NCI-H226 (cell line): ENCODE measurements around the gene PRRC2A.
"Not testable (repeated sequence)": the region's sequence is repeated elsewhere in the genome, so short reads cannot be mapped to it uniquely, and the experiment has no call there.

ENCODE experiments used
- DNase-seq: peaks from one replicate; pipeline ENCODE4 v3.0.0-alpha.2; 2015

The PRRC2A gene

DNA sequence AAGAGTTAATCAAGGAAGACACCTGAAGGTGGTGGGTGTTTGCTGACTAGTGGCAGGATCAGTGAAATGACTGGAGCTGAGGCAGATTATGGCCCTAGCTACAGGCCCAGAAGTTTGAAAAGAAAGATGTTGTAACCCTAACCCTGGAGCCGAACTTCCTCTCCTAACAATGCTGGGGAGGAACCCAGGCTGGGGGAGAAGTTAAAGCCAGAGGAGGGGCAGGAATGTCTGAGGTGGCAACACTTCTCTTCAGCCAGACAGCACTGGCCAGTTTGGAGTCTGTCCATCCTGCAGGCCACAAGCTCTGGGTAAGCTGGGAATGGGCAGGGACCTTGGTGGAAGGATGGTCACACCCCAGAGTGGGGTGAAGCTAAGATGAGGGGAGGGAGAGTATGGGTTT is 34.5 kb upstream of the PRRC2A start, which contains the start of gene LST1:
Gene LST1, plus strand, starts transcription at position 270 of the 400 bp plus-strand sequence. CDS start 1,023 bp downstream, outside the sequence.
- DNase-seq = peak; percentile 26

DNA sequence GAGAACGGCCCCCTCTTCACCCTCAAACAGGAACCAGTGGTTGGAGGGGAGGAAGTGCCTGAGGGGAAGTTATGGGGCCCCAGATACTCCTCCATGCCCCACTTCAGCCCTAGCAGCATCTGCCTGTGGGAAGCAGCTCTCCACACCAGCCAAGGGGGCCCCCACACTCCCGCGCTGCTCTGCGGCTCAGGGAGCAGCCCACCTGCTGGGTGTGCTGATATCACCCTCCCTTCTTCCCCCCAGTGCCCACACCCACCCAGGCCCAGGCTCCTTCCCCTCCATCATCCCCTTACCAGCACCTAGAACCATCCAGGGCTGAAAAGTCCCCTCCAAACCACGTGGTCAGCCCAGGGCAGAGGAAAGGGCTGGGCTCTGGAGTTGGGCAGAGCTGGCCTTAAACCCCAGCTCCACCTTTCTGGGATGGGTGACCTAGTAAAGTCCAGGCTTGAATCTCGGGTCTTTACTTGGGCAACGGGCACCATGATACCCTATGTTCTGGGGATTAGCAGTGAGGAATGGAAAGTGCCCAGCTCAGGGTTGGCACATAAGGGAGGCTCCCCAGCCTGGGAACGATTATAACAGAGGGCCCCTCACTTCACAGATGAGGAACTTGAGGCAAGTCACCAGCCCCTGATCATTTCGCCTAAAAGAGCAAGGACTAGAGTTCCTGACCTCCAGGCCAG is 33.8 kb upstream of the PRRC2A start:
- DNase-seq = no peak

DNA sequence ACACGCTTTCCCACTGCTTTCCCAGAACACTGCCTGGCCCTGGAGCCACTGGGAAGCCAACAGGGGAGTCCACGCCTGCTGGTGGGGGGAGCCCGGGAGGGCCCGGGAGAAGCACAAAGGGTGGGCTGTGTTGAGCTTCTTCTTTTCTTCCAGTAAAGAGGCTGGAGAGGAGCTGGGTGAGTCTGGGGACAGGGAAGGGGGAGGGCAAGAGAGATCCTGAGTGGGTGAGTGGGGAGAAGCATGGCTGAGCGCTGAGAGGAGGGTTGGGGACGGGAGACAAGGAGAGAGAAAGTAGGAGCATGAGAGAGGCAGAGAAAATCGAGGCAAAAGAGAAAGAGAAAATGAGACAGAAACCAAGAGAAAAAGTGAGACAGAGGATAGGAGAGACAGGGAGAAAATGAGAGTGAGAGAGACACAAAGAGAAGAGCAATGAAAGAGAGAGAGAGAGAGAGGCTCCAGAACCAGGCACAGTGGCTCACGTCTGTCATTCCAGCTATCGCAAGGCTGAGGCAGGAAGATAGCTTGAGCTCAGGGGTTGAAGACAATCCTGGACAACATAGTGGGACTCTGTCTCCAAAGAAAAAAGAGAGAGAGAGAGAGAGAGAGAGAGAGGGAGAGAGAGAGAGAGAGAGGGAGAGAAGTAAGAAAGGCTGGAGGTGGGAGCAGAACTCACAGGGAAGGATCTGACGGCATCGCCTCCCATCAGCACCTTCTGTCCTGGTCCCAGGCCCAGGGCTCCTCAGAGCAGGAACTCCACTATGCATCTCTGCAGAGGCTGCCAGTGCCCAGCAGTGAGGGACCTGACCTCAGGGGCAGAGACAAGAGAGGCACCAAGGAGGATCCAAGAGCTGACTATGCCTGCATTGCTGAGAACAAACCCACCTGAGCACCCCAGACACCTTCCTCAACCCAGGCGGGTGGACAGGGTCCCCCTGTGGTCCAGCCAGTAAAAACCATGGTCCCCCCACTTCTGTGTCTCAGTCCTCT is 32.4 kb upstream of the PRRC2A start:
- DNase-seq = no peak

DNA sequence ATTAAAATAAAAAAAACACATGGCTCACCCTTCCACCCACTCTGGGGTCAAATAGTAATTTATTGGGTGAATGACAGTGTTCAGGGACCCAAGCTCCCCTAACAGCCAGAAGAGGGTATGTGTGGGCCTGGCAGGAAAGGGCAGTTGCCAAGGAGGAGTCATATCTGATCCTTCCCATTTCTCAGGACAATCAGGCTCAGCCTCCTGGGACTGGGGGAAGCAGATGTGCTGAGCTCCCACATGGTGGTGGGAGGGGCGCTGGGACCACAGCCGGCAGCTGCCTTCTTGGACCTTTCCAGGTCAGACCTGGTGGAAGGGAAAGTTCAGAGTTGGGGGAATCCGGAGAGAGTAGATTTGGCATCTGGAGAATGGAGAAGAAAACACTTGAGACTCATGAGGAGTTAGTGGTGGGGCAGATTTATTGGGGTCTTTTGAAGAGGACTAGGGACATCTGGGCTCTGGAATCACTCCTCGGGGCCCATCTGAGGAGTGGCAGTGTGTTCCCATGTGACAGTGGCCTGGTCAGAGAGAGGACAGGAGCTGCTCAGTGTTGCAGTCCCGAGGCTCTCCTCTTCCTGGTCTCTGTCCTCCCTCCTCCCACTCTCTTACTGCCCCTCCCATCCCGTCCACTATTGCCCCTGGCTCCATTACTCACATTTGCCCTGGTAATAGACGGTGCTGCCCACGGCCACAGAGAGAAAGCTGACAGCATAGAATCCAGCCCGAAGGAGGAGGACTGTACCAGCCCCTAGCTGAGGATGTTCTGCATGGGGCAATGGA is 31.5 kb upstream of the PRRC2A start:
- DNase-seq = no peak

DNA sequence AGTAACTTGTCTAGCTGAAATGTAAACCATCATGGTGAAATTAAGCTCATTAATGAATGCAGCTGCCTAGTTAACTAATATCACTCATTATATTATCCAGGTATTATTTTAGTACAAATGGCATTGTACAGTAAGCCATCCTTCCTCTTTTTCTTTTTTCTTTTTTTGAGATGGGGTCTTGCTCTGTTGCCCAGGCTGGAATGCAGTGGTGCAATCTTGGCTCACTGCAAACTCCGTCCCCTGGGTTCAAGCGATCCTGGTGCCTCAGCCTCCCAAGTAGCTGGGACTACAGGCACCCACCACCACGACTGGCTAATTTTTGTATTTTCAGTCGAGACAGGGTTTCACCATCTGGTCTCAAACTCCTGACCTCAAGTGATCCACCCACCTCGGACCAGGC is 29.8 kb upstream of the PRRC2A start:
- not testable (repeated sequence) for DNase-seq

DNA sequence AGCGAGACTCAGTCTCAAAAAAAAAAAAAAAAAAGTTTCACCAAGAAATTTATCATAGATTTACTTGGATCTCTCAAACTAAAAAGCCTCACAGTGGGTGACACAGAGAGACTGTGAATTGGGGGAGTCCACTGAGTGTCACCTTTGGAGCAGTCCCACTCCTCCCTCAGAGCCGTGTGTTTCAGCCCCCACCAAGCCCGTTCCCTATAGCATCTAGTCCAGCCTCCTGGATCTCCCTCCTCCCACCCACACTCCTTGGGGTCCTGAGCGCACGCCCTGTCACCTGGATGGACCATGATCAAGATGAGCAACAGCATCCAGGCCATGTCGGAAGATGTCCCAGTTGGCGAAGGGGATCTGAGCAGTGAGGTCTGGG is 28.1 kb upstream of the PRRC2A start:
- DNase-seq = no peak

DNA sequence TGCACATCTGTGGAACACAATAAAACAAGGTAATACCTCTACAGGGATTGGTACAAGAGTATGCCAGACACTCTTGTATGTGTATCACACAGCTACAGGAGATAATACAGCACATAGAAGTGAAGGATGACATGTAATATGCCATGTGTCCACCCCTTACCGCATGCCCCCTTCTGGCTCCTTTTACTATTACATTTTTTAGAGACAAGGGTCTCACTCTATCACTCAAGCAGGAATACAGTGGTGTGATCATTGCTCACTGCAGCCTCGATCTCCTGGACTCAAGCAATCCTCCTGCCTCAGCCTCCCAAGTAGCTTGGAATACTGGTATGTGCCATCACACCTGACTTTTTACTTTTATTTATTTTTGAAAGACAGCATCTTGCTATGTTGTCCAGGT is 23.5 kb upstream of the PRRC2A start:
- DNase-seq = no peak

- no peak for DNase-seq
These were observed 13.2 kb upstream of the PRRC2A start for GRCh38 chr6:31607317-31607716.

DNA sequence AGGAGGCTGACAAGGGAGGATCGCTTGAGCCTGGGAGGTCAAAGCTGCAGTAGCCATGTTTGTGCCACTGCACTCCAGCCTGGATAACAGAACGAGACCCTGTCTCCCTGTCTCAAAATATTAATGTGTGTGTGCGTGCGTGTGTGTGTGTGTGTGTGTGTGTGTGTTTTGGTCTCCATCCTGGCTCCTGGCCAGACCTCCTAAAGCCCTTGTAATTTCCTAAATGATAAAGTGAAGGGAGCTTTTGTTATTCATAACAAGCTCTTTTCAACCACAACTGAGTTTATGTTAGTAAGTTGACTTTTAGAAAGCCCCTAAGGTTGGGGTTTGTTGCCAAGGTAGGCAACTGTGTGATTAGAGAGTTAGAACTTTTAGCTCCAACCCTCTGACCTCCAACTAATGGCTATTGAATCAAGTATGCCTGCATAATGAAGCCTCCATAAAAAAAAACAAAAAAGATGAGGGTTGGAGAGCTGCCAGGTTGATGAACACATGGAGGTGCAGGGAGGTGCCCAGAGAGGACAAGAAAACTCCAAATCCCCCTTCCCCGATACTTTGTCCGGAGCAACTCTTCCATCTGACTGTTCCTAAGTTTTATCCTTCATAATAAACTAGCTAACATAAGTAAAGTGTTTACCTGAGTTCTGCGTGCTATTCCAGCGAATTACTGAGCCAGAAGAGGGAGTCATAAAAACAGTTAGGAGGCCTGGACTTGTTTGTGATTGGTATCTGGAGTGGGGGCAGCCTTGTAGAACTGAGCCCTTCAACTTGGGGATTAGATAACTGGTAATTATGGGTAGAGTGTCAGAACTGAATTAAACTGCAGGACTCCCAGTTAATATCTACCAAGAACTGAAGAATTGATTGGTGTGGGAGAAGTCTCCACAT is 10.8 kb upstream of the PRRC2A start:
- DNase-seq = no peak

GRCh38 chr6:31610968-31611367 is 9.5 kb upstream of the PRRC2A start:
- no peak for DNase-seq

- DNase-seq = no peak
These were observed 6.4 kb upstream of the PRRC2A start for GRCh38 chr6:31614075-31614619.

- DNase-seq = no peak
These were observed 5.6 kb upstream of the PRRC2A start, which contains the start of gene AIF1 for GRCh38 chr6:31614684-31615578. TSS of gene AIF1 (plus strand) at chr6:31615234. CDS start at chr6:31615330, 96 bp downstream.

DNA sequence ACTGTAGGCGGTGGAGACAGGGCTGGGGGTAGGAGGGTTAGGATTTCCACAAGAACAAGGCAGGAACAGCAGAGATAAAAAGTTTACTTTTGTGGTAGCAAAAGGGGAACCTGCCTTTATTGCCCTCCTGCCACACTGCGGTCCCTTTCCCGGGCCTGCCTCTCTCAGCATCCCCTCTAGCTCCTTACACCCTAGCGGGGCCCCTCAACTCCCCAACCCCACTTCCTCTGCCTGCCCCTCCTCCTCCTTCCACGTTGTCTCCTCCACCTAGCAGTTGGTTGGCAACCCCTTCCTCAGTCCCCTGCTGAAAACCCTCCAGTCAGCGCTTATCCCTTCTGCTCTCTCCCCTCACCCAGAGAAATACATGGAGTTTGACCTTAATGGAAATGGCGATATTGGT is 4.8 kb upstream of the PRRC2A start:
- DNase-seq = no peak

DNA sequence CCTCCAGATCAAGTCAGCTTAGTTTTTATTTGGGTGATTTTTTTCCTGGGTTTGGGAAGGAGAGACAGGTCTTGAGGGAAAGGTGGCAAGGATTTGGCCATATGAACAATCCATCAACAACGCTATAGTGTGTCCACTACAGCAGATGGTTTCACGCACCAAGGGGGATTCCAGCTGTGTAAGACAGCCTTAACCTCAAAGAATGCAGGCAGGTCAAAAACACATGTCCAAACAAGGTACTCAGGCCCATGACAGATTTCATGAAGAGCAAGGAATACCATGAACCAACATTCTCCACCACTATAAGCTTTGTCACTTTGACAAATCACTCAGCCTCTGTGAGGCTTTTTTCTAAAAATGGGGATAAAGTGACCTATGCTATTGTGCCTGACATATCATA is 3.5 kb upstream of the PRRC2A start:
- DNase-seq = no peak

- DNase-seq = peak; percentile 98
These were observed 520 bp upstream of the PRRC2A start for GRCh38 chr6:31619805-31620585.

DNA sequence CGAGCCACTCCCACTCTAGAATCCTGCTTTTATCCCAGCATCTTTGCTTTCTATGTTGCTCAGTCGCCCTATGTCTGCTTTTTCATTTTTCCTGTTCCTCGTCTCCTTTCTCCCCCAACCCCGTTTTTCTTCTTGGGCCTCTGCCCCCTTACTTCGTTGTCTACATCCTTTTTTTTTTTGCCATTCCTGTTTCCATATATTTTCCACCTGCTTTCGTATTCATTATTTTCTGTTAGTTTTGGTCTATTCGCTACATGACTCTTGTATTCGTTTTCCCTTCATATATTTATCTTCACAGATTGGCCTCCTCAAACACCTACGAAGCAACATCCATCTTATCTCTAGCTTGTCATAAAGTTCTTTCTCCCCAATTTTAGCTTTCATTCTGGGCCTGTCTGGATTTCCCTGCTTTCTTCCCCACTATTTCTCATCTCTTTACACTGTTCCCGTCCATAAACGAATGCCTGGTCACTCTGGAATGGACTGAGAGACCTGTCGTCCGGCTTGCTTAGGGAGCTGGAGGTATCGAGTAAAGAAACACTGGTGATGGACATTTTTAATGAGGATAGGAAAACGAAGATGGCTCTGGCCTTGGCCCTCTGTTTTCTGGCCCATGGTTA is 915 bp downstream of the PRRC2A start:
- DNase-seq = no peak

DNA sequence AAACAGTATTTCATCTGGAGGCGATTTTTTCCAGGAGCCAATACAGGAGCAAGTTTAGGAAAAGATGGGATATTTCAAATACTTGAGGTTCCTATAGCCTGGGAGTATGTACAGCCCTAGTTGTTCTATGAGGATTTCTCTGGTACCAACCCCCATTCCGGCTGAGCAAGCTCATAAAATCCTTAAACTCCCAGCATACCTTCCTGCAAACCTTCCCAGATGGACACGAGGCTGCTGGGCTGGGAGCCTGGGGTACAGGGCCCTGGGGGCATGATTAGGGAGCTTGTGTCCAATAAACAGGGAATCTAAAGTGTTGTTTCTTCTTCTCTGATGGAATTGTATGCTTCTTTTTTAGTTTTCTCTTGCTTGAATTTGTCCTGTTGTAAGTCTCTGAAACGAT is 1.5 kb downstream of the PRRC2A start:
- no peak for DNase-seq

GRCh38 chr6:31622684-31623091 is 2.2 kb downstream of the PRRC2A start:
- no peak for DNase-seq

DNA sequence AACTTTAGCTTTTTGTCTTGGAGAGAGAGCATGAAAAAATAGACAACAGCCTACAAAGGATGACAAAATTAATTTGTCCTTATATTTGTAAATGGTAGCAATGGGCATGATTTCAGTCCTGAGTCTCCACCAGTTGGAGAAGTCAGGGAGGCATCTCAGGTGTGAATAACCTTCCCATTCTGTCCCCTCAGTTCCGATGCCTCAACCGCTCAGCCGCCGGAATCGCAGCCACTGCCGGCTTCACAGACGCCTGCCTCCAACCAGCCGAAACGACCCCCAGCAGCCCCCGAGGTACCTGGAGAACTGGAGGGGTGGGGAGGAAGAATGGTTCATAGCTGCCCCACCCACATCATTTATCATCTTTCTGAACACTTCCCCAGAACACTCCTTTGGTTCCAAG is 3.6 kb downstream of the PRRC2A start:
- DNase-seq = no peak
